SK-N-SH (cell line): ENCODE results near the gene PHF12.

Experiments
- CHD2 ChIP-seq: fragments of 150-350 bp; IDR thresholded peaks from 2 replicates; pipeline ENCODE4 v1.6.1; 2018; ENCODE audit warnings: low read length; ENCODE audit not compliant: partially characterized antibody
- CTCF ChIP-seq: fragments of 200-600 bp; sonication (generic); IDR thresholded peaks from 2 replicates; pipeline ENCODE4 v1.6.1; 2017; ENCODE audit warnings: antibody characterized with exemption, mild to moderate bottlenecking, moderate library complexity
- ELF1 ChIP-seq: IDR thresholded peaks from 2 replicates; pipeline ENCODE4 v1.4.0; 2012
- EP300 ChIP-seq, 2 experiments: IDR thresholded peaks; 2 replicates each; pipeline versions ENCODE4 v1.4.0 to v1.6.1; 2012; ENCODE audit warnings: borderline replicate concordance in 1 of 2, low read depth in 1 of 2, low read length in 1 of 2
- GABPA ChIP-seq: IDR thresholded peaks from 2 replicates; pipeline ENCODE4 v1.4.0; 2012; ENCODE audit warnings: low read depth, mild to moderate bottlenecking
- JUND ChIP-seq: IDR thresholded peaks from 2 replicates; pipeline ENCODE4 v1.4.0; 2012
- MAX ChIP-seq: IDR thresholded peaks from 2 replicates; pipeline ENCODE4 v1.4.0; 2012; ENCODE audit warnings: low read depth
- POLR2AphosphoS5 ChIP-seq: IDR thresholded peaks from 2 replicates; pipeline ENCODE4 v1.6.1; 2012; ENCODE audit warnings: low read depth, low read length
- SMC3 ChIP-seq: IDR thresholded peaks from 2 replicates; pipeline ENCODE4 v1.6.1; 2012; ENCODE audit warnings: low read depth, low read length, improper control_type of control experiment

GRCh38 chr17:28864991-28865849, 86.1 kb downstream of the PHF12 start:
- TF ChIP-seq CTCF = no peak
- TF ChIP-seq POLR2AphosphoS5 = no peak
- TF ChIP-seq JUND = no peak
- TF ChIP-seq GABPA = no peak
- no peak for TF ChIP-seq ELF1
- TF ChIP-seq EP300 (IDR thresholded peaks at IDR 0.05; ENCODE audit: borderline replicate concordance in 1 of 2, low read depth in 1 of 2, low read length in 1 of 2) = no peak
- TF ChIP-seq MAX = no peak
- no peak for TF ChIP-seq SMC3
- no peak for TF ChIP-seq CHD2
